ENCODE data around the gene C12orf43.
A peak's percentile ranks its signal among the peaks of the same experiment; 100 is the strongest.

C12orf43 gene

DNA sequence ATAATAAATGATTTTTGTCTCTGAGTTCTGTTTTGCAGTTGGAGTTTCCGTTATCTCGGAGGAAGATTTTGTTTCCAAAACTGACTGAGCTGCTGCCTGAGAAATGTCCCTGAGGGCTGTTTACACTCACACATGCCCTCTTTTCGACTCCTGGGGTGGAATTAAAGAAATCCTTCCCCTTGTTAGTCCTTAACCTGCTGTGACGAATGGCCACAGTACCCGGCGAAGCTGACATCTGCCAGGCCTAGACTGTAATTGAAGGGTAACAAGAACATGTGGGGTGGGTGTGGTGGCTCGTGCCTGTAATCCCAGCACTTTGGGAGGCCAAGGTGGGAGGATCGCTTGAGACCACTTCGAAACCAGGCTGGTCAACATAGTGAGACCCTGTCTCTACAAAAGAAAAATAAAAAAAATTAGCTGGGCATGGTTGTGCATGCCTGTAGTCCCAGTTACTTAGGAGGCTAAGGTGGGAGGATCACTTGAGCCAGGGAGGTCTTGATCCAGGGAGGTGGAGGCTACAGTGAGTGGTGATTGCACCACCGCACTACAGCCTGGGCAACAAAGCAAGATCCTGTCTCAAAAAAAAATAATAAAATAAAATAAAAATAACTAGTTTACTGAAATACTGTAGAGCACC is 14.4 kb upstream of the C12orf43 start:
- no peak for DNase-seq

DNA sequence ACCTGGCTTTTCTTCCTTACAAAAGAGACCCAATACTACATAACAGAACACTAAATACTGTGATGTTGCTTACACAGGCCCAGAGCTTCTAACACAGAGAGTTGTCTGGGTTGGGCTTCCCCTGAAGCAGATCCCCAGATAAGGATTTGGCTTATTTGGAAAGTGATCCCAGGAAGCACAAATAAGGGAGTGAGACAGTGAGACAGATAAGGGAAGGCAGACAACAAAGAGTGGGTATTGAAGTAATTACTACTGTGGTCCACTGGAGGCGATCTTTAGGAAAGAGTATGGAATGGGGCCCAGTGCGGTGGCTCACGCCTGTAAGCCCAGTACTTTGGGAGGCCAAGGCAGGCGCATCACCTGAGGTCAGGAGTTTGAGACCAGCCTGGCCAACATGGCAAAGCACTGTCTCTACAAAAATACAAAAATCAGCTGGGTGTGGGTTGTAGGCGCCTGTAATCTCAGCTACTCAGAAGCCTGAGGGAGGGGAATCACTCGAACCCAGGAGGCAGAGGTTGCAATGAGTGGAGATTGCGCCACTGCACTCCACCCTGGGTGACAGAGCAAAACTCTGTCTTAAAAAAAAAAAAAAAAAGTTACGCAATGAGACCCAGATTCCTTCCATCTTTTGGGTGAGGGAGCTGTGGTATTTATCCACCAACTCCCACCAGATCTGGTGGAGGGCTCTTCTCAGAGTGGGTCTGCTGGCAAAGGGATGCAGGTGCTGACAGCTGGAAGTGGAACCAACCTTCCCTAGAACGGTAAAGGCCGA is 10.2 kb upstream of the C12orf43 start:
- no peak for DNase-seq

DNA sequence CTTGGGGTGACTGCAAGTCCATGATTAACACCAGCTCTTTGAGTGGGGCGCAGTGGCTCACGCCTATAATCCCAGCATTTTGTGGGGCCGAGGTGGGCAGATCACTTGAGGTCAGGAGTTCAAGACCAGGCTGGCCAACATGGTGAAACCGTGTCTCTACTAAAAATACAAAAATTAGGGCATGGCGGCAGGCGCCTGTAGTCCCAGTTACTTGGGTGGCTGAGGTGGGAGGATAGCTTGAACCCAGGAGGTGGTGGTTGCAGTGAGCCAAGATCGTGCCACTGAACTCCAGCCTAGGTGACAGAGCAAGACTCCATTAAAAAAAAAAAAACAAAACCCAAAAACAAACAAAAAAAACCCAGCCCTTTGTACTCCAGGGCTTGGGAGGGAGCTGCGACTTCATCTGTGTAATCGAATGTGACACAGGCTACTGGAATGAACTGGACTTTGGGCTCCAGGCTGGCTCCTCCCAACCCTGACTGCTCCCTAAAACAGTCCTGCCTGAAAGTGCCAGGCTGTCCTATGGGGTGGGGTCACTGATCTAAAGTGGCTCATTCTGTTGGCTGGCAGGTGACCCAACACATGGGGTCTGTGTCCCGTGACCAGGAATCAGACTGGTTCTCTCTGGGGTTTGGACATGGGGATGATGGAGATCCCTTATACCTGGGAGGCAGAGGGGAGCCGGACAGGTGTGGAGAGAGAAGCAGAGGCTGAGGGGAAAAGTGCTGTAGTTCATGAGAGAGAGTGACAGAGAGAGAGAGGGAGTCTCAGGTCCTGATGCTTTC is 9.3 kb upstream of the C12orf43 start:
- DNase-seq: no peak

DNA sequence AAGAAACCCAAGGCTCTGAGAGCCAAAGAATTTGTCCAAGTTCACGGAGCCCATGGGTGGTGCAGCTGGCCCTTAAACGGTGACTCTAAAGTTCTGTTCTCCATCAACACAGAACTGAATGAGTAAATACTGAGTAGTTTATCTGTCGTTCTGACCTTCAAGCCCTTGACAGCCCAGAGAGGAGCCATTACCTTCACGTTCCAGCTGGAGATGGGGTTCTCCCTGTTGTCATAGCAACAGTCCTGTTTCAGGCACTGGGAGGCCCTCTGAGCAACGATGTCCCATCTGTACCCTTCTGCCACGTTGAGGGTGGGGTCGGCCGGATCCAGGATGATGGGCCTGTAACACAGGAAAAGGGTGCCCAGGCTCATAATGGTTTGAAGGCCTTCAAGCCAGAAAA is 7.5 kb upstream of the C12orf43 start:
- DNase-seq: no peak

DNA sequence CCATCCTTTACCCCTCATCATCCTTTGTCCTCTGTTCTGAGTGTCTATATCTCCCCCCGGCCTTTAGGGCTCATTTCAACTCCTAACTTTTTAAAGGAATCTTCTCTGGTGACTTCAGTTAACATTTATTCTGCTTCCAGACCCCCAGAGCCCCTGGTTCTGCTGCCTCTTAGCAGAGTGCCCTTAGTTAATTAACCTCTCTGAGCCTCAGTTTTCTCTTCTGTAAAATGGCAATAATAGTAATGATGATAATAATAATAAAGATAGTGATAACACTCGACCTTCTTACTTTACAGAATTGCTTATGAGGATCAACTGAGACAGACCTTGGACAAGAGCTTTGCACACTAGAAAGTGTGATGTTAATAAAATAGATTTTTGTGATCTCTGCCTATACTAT is 6.4 kb upstream of the C12orf43 start:
- no peak for DNase-seq

DNA sequence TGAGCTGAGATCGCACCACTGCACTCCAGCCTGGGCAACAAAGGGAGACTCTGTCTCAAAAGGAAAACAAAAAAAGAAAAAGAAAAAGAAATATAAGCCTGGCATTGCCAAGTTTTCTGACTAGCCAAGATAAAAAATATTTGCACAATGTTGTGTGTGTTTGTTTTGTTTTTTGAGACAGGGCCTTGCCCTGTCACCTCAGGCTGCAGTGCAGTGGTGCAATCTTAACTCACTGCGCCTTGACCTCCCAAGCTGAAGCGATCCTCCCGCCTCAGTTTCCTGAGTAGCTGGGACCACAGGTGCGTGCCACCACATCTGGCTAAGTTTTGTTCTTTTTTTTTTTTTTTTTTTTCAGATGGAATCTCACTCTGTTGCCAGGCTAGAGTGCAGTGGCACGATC is 5.5 kb upstream of the C12orf43 start:
- no peak for DNase-seq

DNA sequence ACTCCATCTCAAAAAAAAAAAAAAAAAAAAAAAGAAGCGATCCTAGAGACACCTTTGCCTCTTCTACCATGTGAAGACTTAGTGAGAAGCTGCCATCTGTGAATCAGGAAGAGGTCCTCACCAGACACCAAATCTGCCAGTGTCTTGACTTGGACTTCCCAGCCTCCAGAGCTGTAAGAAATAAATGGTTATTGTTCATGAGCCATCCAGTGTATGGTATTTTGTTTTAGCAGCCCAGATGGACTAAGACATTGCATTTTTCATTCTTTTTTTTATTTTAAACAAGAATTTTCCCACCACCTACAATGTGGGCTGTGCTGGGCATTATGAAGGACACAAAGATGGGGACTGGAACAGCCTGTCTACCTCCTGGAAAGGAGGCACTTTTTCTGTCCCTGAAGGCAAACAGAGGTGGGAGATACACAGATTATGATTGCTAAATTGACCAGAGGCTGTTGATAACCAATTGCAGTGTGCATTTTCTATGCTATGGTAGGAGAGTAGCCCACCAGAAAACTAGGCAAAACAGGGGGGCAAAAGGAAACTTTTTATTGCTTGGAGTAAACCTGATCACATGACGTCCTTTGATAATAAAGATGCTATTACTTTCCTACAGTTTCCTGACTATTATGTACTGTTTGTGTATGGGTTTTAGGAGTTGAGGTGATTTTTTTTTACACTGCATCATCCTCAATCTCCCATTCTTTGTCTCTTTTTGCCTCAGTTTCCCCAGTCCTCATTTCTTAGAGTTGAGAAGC is 2.8 kb upstream of the C12orf43 start:
- DNase-seq: no peak

DNA sequence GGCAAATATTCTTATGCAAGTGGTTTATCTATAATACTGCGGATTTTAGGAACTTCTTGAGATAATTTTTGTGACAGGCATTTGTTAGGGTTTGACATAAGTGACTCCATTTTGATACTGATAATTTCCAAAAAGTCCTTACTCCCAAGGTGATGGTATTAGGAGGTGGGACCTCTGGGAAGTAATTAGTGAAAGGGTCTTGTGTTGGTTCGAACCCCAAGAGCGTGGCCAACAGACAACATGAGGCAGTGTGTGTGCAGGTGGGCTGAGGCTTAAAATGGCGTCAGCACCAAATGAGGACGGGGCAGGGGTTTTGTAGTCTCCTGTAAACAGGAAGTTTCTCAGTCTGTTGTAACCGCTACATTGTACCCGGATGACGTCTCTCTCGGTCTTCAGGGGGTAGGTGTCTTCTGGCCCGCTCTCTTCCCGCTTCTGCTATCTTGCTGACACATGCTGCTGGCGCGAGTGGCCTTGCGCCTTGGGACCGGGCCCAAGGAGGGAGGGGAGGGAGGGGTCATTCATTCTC is 1.7 kb upstream of the C12orf43 start:
- no peak for DNase-seq

DNA sequence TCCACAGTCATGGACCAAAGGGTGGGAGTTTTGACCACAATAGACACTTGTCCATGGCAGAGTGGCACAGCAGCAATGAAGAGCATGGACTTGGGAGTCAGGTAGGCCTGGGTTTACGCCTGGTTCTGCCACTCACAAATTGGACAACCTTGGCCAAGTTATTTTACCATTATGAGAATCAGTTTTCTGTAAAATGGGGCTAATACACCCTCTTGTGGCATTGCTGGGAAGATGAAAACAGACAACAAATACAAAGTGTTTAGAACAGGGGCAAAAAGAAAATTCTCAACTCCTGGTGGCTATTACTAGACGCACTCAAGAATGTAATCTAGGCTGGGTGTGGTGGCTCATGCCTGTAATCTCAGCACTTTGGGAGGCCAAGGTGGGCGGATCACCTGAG is 2.6 kb downstream of the C12orf43 start:
- DNase-seq: no peak

DNA sequence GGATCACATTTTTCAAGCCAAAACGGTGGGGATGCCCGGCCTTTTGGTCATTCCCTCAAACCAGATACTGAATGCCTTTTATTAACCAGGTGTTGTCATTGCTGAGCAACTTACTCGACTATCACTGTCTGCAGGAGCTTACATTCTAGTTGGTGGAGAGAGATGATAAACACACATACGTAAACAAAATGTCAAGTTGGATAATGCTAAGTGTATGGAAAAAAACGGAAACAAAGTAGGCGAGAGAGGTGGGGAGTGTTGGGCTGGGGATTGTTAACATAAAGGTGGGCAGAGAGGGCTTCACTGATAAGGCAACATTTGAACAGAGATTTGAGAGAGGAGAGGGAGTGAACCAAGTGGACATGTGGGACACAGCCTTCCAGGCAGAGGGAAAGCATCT is 4.5 kb downstream of the C12orf43 start:
- DNase-seq: no peak

DNA sequence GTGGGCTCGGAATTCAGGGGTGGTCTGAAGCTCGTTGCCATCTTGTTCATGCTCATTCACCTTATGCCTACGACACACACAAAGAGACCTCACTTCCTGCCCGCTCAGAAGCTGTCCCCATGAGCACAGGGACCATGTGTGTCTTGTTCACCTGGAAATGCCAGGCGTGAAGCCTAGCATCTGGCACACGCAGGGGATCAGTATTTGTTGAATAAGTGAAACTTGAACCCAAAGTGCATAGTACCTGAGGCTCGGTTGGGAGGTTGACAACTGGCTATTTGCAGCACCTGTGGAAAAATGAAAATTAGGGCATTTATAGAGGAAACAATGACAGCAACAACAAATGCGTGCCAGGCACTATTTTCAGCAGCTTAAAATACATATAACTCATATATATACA is 5.4 kb downstream of the C12orf43 start:
- no peak for DNase-seq

DNA sequence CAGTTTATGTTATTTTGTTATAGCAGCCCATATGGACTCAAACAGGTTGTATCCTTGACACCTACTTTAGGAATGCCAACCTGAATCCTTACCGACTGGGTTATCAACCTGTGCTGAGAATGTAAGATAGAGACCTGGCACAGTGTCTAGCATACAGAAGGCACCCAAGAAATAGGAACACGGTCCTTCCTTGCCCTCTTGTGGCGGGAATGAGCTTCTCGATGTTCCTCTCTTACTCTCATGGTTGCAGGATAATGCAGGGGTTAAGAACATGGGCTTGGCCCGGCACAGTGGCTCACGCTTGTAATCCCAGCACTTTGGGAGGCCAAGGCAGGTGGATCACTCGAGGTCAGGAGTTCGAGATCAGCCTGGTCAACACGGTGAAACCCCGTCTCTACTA is 6.5 kb downstream of the C12orf43 start:
- no peak for DNase-seq

DNA sequence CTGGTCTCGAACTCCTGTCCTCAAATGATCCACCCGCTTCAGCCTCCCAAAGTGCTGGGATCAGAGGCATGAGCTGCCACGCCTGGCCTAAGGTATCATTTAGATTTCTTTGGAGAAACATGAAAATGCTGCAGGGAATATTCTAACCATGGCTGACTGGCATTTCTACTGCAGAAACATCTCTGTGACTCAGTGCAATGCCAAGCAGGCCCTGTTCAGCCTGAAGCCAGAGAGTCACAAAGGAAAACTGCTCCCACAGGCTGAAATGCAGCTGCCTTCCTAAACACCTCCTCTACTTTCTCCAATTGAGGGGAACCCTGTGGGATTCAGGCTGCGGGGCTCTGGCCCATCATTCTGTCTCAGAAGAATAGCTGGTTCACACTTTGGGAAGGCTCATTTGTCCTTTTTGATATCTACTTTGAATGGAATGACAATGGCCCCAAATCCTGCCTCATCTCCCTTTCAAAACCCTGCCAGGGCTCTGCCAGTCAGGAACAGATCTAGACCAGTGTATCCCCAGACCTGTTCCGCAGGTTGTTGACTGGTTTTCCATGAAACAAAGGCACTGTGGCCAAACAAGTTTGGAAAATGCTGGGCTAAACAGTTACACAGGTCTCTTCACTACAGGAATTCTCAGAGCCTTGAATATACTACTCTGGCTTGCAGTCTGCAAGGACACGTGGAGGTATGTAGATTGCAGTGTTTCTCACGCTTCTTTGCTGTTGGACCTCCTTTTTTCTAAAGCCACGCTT is 7.8 kb downstream of the C12orf43 start:
- DNase-seq: no peak

DNA sequence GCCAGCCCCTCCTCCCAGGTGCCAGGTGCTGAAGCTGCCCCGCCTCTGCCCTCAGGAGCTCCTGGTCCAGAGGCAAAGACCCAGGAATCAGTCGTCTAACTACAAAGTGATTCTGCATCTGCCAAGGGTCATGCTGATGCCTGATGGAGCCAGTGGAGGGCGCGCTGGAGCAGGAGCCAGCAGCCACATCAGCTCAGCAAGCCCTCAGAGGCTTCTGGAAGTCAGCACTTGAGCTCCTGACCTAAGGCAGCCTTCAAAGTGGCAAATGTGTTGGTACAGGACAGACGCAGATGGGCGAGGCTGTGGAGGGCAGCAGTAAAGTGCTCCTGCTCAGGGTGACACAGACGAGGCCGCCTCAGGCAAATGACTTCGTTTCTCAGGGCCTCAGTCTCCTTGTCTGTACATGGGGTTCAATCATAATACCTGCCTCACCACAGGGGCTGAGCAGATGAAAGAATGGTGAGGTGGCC is 10.9 kb downstream of the C12orf43 start:
- DNase-seq: peak; percentile 13

DNA sequence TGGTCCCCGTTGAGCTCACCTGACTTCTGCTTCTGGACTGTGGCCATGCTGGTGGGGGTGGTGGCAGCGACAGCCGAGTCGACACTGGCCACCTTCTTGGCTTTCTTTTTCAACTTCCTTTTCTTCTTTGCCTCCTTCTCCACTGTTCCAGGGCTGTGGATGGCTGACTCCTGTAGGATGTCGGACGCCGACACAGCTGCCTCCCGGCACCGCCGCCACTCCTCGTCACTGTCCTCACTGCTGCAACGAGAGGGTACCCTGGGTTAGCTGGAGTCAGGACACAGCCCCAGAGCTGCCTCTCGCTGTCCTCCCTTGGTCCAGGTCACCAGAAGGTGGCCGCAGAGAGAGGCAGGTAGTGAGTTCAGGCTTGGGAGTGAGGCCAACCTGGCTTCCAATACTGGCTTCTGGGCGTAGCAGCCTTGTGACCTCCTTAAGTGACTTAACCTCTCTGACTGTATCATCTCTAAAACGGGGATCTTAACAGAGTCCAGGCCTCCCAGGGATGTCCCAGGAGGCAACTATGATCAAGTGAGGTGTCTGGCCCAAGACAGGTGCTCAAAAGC is 12.0 kb downstream of the C12orf43 start:
- DNase-seq: no peak

DNA sequence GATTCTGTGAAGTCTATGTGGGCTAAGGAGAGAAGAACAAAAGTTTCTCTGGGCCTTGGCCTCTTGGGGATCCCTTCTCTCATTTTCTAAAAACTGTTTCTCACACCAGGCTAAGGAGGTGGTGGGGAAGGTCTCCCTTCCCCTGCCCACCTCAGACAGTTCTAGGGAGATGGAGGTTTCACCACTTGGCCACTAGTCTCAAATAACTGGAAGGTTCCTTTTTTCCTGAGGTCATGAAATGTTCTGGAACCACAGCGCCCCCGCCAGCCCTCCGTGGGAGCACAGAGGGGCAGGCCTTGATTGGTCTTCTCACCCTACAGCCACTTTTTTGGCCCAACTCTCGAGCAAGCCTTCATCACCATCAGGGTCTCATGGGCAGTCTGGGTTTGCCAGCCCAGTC is 12.6 kb downstream of the C12orf43 start:
- no peak for DNase-seq

DNA sequence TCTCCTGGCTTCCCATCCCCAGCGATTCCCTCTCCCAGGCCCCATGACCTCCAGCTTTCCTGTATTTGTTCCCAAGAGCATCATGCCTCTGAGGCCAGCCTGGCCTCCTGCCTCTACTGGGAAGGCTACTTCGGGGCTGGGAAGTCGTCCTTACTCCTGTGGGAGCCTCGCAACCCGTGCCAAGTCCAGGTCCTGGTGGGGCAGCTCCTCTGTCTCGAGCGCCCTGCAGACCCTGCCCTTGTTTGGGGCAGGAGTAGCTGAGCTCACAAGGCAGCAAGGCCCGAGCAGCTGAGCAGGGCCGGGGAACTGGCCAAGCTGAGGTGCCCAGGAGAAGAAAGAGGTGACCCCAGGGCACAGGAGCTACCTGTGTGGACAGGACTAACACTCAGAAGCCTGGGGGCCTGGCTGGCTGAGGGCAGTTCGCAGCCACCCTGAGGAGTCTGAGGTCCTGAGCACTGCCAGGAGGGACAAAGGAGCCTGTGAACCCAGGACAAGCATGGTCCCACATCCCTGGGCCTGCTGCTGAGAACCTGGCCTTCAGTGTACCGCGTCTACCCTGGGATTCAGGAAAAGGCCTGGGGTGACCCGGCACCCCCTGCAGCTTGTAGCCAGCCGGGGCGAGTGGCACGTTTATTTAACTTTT is 14.3 kb downstream of the C12orf43 start:
- DNase-seq: no peak

DNA sequence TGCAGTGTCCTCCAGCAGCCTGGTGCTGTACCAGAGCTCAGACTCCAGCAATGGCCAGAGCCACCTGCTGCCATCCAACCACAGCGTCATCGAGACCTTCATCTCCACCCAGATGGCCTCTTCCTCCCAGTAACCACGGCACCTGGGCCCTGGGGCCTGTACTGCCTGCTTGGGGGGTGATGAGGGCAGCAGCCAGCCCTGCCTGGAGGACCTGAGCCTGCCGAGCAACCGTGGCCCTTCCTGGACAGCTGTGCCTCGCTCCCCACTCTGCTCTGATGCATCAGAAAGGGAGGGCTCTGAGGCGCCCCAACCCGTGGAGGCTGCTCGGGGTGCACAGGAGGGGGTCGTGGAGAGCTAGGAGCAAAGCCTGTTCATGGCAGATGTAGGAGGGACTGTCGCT is 15.2 kb downstream of the C12orf43 start:
- DNase-seq: no peak

DNA sequence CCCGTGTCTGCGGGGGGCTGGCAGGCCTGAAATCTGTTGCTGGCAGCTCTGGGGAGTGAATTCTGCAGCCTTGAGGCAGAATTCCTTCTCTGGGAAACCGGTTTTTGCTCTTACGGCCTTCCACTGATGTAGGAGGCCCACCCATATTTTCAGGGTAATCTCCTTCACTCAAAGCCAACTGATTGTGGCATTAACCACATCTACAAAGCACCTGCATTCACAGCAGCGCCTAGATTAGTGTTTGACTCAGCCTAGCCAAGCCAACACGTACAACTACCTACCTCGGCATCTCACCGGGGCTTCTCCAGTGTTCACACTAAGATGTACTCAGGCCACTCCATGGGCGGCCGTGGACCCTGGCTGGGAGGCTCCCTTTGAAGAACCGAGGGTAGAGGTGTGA is 15.8 kb downstream of the C12orf43 start:
- no peak for DNase-seq

DNA sequence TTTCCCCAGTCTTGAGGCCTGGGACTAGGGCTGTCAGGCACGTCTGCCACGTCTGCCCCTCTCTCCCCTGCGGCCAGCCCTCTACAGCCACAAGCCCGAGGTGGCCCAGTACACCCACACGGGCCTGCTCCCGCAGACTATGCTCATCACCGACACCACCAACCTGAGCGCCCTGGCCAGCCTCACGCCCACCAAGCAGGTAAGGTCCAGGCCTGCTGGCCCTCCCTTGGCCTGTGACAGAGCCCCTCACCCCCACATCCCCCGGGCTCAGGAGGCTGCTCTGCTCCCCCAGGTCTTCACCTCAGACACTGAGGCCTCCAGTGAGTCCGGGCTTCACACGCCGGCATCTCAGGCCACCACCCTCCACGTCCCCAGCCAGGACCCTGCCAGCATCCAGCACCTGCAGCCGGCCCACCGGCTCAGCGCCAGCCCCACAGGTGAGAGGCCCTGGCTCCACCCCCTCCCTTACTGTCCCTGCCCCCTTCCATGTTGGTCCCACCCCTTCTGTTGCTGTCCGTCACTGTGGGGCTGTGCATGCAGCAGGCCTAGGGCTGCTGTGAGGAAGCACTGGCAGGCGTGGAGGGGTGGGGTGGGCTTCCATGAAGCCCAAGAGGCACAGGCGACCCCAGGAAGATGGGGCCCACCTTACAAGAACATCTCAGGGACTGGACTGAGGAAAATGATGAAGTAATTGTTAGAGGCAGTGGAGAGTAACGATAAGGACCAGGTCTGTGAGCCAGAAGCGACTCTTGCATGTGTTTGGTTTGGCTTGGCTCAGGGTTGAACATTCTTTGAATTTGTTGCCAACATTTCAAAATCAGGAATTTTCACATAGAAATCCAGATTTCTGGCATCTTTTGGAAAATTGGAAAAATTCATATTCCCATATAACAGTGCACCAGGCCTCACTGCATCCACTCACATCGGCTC is 16.8 kb downstream of the C12orf43 start:
- no peak for DNase-seq

Data from SHP77 treated with DMSO at 0.1 percent for 48 hours (cell line).